ENCODE measurements around the gene CT55. TPM values are rescaled to one million over a fixed set of nuclear protein-coding genes. Genes with fewer than 3 reads are reported as not detected.
"Not testable (repeated sequence)": the region's sequence is repeated elsewhere in the genome, so short reads cannot be mapped to it uniquely, and the experiment has no call there.

The CT55 gene
- total RNA-seq: not detected

- H3K9me3 Mint-ChIP-seq: no peaks in the 10 kb centered on the region
- no peaks in the 10 kb centered on the region for H3K36me3 Mint-ChIP-seq
- H3K27me3 Mint-ChIP-seq: peaks cover 24 to 33% of the 10 kb centered on the region in 2 donors
- ATAC-seq: no peak
- H3K4me3 Mint-ChIP-seq: no peak within 1 kb of the TSS
- peaks cover 6 to 8% of the 10 kb centered on the region in 2 donors for H3K4me1 Mint-ChIP-seq (ENCODE audit: low read depth in 2 of 2)
- no peak for DNase-seq (ENCODE audit: low spot score)
- H3K27ac Mint-ChIP-seq: no peak within 1 kb of the TSS
Observed at GRCh38 chrX:135170877-135171519, at the start of gene CT55. TSS of gene CT55 (minus strand) at chrX:135171398. CDS start at chrX:135171171, 227 bp downstream.

DNA sequence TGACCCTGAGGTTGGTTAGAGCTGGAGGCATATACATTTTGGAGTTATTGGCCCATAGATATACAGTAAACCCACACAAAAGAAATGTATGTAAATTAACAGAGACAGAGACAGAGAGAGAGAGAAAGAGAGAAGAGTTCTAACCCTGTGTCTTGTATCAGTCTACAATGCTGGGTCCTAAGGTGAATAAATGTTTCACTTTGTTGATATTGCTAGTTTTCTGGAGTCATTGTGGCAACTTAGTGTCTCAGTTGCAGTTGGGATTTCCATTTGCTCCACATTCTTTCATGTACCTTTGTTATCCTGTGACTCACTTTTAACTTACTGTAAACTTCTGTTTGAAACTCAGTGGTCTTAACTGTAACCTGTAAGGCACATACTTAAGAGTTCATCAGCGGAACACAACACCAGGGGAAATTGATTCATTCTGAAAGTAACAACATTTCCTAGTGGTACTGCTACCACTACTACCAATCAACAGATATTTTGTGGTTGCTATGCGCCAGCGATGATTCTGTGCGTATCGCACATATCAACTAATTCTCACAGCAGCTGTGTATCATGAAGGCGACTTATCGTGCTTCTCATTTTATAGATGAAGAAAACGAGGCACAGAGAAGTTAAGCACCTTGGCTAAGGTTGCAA, 42.1 kb upstream of the CT55 start:
- Mint-ChIP-seq H3K27ac (no peak overlapping the region), H3K4me3 (peak overlapping the region; percentile 13), H3K4me1 (ENCODE audit: low read depth in 2 of 2) (peaks cover 0 to 11% of the 10 kb centered on the region in 2 donors), H3K9me3 (no peaks in the 10 kb centered on the region), H3K27me3 (peaks cover 25 to 32% of the 10 kb centered on the region in 2 donors), H3K36me3 (no peaks in the 10 kb centered on the region)
- ATAC-seq (peak; percentile 20 to 92), DNase-seq (ENCODE audit: low spot score) (no peak)

GRCh38 chrX:135206427-135206826, 35.2 kb upstream of the CT55 start:
- H3K27me3 Mint-ChIP-seq: peaks cover 47 to 57% of the 10 kb centered on the region in 2 donors
- not testable (repeated sequence) for H3K4me3 Mint-ChIP-seq; DNase-seq (ENCODE audit: low spot score); H3K4me1 Mint-ChIP-seq (ENCODE audit: low read depth in 2 of 2); H3K9me3 Mint-ChIP-seq; H3K27ac Mint-ChIP-seq; H3K36me3 Mint-ChIP-seq; ATAC-seq

- DNase-seq (ENCODE audit: low spot score) (no peak), ATAC-seq (no peak)
- Mint-ChIP-seq H3K4me1 (ENCODE audit: low read depth in 2 of 2) (no peaks in the 10 kb centered on the region), H3K9me3 (no peaks in the 10 kb centered on the region), H3K36me3 (no peaks in the 10 kb centered on the region), H3K4me3 (no peak overlapping the region), H3K27ac (no peak overlapping the region), H3K27me3 (peaks cover 36 to 41% of the 10 kb centered on the region in 2 donors)
Observed at GRCh38 chrX:135200297-135200696, 29.1 kb upstream of the CT55 start.

GRCh38 chrX:135194684-135195083, 23.5 kb upstream of the CT55 start:
- Mint-ChIP-seq H3K27ac (no peak overlapping the region), H3K27me3 (peaks cover 14 to 19% of the 10 kb centered on the region in 2 donors), H3K36me3 (no peaks in the 10 kb centered on the region), H3K9me3 (no peaks in the 10 kb centered on the region), H3K4me1 (ENCODE audit: low read depth in 2 of 2) (no peaks in the 10 kb centered on the region), H3K4me3 (no peak overlapping the region)
- DNase-seq (ENCODE audit: low spot score): no peak
- ATAC-seq: no peak

GRCh38 chrX:135193740-135194139, 22.5 kb upstream of the CT55 start:
- H3K27me3 Mint-ChIP-seq: peaks cover 16 to 25% of the 10 kb centered on the region in 2 donors
- DNase-seq (ENCODE audit: low spot score): no peak
- no peaks in the 10 kb centered on the region for H3K36me3 Mint-ChIP-seq

DNA sequence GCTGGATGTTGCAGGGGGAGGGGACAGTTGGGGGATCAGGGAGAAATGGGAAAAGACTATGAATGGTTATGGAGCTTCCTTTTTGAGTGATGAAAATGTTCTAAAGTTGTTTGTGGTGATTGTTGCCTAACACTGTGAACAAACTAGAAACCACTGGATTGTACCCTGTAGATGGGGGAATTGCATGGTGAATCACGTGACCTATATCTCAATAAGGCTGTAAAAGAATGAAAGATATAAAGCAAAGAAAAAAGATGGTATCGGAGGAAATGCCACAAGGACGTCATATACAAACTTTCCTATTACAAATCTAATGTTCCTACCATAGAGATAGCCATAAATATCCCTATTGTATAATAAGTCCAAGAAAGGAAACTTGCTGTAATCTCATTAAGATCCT, 20.6 kb upstream of the CT55 start:
- ATAC-seq (no peak), DNase-seq (ENCODE audit: low spot score) (no peak)
- no peaks in the 10 kb centered on the region for H3K9me3 Mint-ChIP-seq
- H3K4me1 Mint-ChIP-seq (ENCODE audit: low read depth in 2 of 2): no peaks in the 10 kb centered on the region
- no peaks in the 10 kb centered on the region for H3K36me3 Mint-ChIP-seq
- no peak overlapping the region for H3K4me3 Mint-ChIP-seq
- no peak overlapping the region for H3K27ac Mint-ChIP-seq
- peaks cover 24 to 27% of the 10 kb centered on the region in 2 donors for H3K27me3 Mint-ChIP-seq

More at GRCh38 chrX:135193740-135194139, 22.5 kb upstream of the CT55 start:
- H3K9me3 Mint-ChIP-seq: no peaks in the 10 kb centered on the region
- no peak for ATAC-seq
- no peaks in the 10 kb centered on the region for H3K4me1 Mint-ChIP-seq (ENCODE audit: low read depth in 2 of 2)
- no peak overlapping the region for H3K27ac Mint-ChIP-seq
- H3K4me3 Mint-ChIP-seq: no peak overlapping the region

GRCh38 chrX:135185795-135186443, 14.7 kb upstream of the CT55 start:
- H3K4me1 Mint-ChIP-seq (ENCODE audit: low read depth in 2 of 2): no peaks in the 10 kb centered on the region
- H3K27ac Mint-ChIP-seq: no peak overlapping the region
- no peaks in the 10 kb centered on the region for H3K36me3 Mint-ChIP-seq
- no peak for DNase-seq (ENCODE audit: low spot score)
- ATAC-seq: peak in 1 of 2 donors; percentile 69
- H3K4me3 Mint-ChIP-seq: no peak overlapping the region
- H3K9me3 Mint-ChIP-seq: no peaks in the 10 kb centered on the region
- H3K27me3 Mint-ChIP-seq: peaks cover 43 to 50% of the 10 kb centered on the region in 2 donors

DNA sequence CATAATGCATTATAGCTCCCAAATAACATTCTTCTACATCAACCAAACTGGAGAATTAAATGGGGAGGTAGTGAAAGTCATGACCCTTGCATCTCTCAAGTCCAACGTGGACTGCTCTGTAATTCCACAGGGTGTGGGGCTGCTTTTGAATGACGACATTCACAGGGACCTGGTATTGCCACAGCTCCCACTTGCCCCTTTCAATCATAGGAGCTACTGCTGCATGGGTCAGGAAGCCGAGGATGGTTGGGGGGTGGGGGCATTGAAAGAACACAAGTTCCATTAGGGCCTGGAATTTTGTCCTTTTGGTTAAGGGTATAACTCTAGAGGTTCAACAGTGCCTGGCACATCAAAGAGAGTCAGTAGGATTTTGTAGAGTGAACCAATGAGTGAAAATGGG, 7.4 kb upstream of the CT55 start:
- H3K4me1 Mint-ChIP-seq (ENCODE audit: low read depth in 2 of 2): no peaks in the 10 kb centered on the region
- H3K36me3 Mint-ChIP-seq: no peaks in the 10 kb centered on the region
- H3K4me3 Mint-ChIP-seq: no peak overlapping the region
- DNase-seq (ENCODE audit: low spot score): no peak
- ATAC-seq: no peak
- H3K27me3 Mint-ChIP-seq: peaks cover 29 to 36% of the 10 kb centered on the region in 2 donors
- no peaks in the 10 kb centered on the region for H3K9me3 Mint-ChIP-seq
- no peak overlapping the region for H3K27ac Mint-ChIP-seq

DNA sequence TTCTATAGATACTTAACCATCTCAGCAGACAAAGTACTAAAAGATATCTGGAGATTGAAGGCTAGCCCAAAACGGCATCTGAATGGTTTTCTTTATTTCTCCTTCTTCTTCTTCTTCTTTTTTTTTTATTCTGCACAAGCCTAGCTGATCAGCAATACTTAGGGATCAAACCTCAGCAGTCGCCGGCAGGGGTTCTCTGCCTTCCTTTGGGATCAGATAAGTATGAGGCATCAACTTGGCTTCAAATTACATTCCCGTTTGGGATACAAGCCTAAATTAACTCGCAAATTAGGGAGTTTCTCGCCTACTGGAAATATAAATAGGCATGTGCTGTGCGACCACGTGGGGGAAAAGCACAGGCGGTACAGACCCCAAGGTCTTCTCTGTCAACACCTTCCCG, 730 bp downstream of the CT55 start:
- Mint-ChIP-seq H3K27me3 (peaks cover 23 to 33% of the 10 kb centered on the region in 2 donors), H3K9me3 (no peaks in the 10 kb centered on the region), H3K4me3 (no peak overlapping the region), H3K4me1 (ENCODE audit: low read depth in 2 of 2) (peaks cover 6 to 8% of the 10 kb centered on the region in 2 donors), H3K27ac (no peak overlapping the region), H3K36me3 (no peaks in the 10 kb centered on the region)
- no peak for ATAC-seq
- DNase-seq (ENCODE audit: low spot score): no peak

GRCh38 chrX:135169534-135169933, 1.7 kb downstream of the CT55 start:
- H3K4me3 Mint-ChIP-seq; ATAC-seq; H3K27ac Mint-ChIP-seq; H3K9me3 Mint-ChIP-seq; DNase-seq (ENCODE audit: low spot score); H3K36me3 Mint-ChIP-seq; H3K4me1 Mint-ChIP-seq (ENCODE audit: low read depth in 2 of 2): not testable (repeated sequence)
- H3K27me3 Mint-ChIP-seq: peaks cover 19 to 33% of the 10 kb centered on the region in 2 donors

DNA sequence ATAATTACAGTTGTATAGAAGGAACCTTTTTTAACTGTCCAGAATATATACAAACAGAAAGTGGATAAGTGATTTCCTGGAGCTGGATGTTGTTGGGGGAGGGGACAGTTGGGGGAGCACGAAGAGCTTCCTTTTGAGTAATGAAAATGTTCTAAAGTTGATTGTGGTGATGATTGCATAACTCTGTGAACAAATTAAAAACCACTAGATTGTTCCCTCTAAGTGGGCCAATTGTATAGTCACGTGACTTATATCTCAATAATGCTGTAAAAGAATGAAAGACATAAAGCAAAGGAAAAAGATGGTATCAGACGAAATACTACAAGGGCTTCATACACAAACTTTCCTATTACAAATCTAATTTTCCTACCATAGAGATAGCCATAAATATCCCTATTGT, 2.7 kb downstream of the CT55 start:
- peaks cover 6 to 8% of the 10 kb centered on the region in 2 donors for H3K4me1 Mint-ChIP-seq (ENCODE audit: low read depth in 2 of 2)
- no peaks in the 10 kb centered on the region for H3K9me3 Mint-ChIP-seq
- no peak overlapping the region for H3K4me3 Mint-ChIP-seq
- H3K27ac Mint-ChIP-seq: no peak overlapping the region
- no peaks in the 10 kb centered on the region for H3K36me3 Mint-ChIP-seq
- DNase-seq (ENCODE audit: low spot score) (no peak), ATAC-seq (no peak)
- H3K27me3 Mint-ChIP-seq: peaks cover 11 to 24% of the 10 kb centered on the region in 2 donors

- H3K27ac Mint-ChIP-seq: not testable (repeated sequence)
Observed at GRCh38 chrX:135154688-135155087, 16.5 kb downstream of the CT55 start.

DNA sequence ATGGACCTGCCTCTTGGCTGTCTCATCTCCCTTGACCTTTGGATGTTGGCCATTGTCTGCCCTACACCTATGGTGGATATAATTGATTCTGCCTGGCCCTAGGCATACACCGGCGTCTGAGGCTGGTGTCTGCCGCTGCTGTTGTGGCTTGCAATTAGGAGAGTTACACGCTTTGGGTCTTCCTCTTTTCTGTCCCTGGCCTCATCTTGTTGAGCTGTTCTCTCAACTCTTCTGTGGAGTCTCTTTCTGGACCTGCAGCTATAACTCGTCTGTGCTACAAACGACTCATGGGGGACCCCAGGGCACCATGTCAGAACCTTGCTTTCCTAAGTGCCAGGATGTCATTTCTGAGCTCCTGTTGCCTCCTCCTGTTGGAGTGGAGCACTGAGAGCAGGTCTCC, 45.1 kb downstream of the CT55 start:
- H3K27ac Mint-ChIP-seq; ATAC-seq; DNase-seq (ENCODE audit: low spot score); H3K9me3 Mint-ChIP-seq; H3K27me3 Mint-ChIP-seq; H3K36me3 Mint-ChIP-seq; H3K4me1 Mint-ChIP-seq (ENCODE audit: low read depth in 2 of 2); H3K4me3 Mint-ChIP-seq: not testable (repeated sequence)

More at GRCh38 chrX:135154688-135155087, 16.5 kb downstream of the CT55 start:
- peaks cover 7 to 15% of the 10 kb centered on the region in 2 donors for H3K27me3 Mint-ChIP-seq
- H3K36me3 Mint-ChIP-seq; H3K9me3 Mint-ChIP-seq; H3K4me1 Mint-ChIP-seq (ENCODE audit: low read depth in 2 of 2); DNase-seq (ENCODE audit: low spot score); H3K4me3 Mint-ChIP-seq; ATAC-seq: not testable (repeated sequence)

All from natural killer cell treated with Interleukin-12 subunit alpha and Interleukin-12 subunit beta and Interleukin-15 and Interleukin-18, amount 100 ng/mL, for 72 hours (primary cell).